ENCODE results near the gene GAD2.

The GAD2 gene

GRCh38 chr10:26225322-26225721, 8.7 kb downstream of the GAD2 start:
- ATAC-seq, result no peak

GRCh38 chr10:26227786-26228185, 11.2 kb downstream of the GAD2 start:
- TF ChIP-seq PPARA (CRISPR knock-in tag; IDR thresholded peaks at IDR 0.05; ENCODE audit: borderline replicate concordance), result no peak
- TF ChIP-seq ZNF8 (CRISPR knock-in tag; IDR thresholded peaks at IDR 0.05), result no peak
- TF ChIP-seq CREB5 (CRISPR knock-in tag; IDR thresholded peaks at IDR 0.05; ENCODE audit: low read depth), result no peak
- TF ChIP-seq ESRRG (CRISPR knock-in tag; IDR thresholded peaks at IDR 0.05), result no peak
- no peak for TF ChIP-seq TCF4 (CRISPR knock-in tag; IDR thresholded peaks at IDR 0.05; ENCODE audit: borderline replicate concordance)
- no peak for TF ChIP-seq ZC3H10 (CRISPR knock-in tag; IDR thresholded peaks at IDR 0.05)
- no peak for TF ChIP-seq TOX (CRISPR knock-in tag; IDR thresholded peaks at IDR 0.05; ENCODE audit: borderline replicate concordance)
- TF ChIP-seq RARB (CRISPR knock-in tag; IDR thresholded peaks at IDR 0.05), result no peak
- TF ChIP-seq CSDC2 (CRISPR knock-in tag; IDR thresholded peaks at IDR 0.05), result no peak
- no peak for TF ChIP-seq ZFP3 (CRISPR knock-in tag; IDR thresholded peaks at IDR 0.05)
- no peak for TF ChIP-seq ZFP30 (CRISPR knock-in tag; IDR thresholded peaks at IDR 0.05)
- no peak for TF ChIP-seq PATZ1 (CRISPR knock-in tag; IDR thresholded peaks at IDR 0.05; ENCODE audit: borderline replicate concordance)
- no peak for TF ChIP-seq CSRNP3 (CRISPR knock-in tag; IDR thresholded peaks at IDR 0.05)
- TF ChIP-seq BACH2 (CRISPR knock-in tag; IDR thresholded peaks at IDR 0.05; ENCODE audit: borderline replicate concordance), result no peak
- no peak for TF ChIP-seq OSR1 (CRISPR knock-in tag; IDR thresholded peaks at IDR 0.05)
- TF ChIP-seq ARNTL (CRISPR knock-in tag; IDR thresholded peaks at IDR 0.05; ENCODE audit: borderline replicate concordance, low read depth), result no peak
- TF ChIP-seq ZNF565 (CRISPR knock-in tag; conservative IDR thresholded peaks at IDR 0.05; ENCODE audit: low read depth), result no peak
- no peak for ATAC-seq

More at GRCh38 chr10:26225322-26225721, 8.7 kb downstream of the GAD2 start:
- TF ChIP-seq ZNF565 (CRISPR knock-in tag; conservative IDR thresholded peaks at IDR 0.05; ENCODE audit: low read depth) (no peak), ZFP3 (CRISPR knock-in tag; IDR thresholded peaks at IDR 0.05) (no peak), ZNF70 (CRISPR knock-in tag; IDR thresholded peaks at IDR 0.05) (no peak), PPARA (CRISPR knock-in tag; IDR thresholded peaks at IDR 0.05; ENCODE audit: borderline replicate concordance) (no peak), TSHZ2 (CRISPR knock-in tag; IDR thresholded peaks at IDR 0.05) (no peak), CSRNP3 (CRISPR knock-in tag; IDR thresholded peaks at IDR 0.05) (no peak)

- no peak for ATAC-seq
- TF ChIP-seq ZFP3 (CRISPR knock-in tag; IDR thresholded peaks at IDR 0.05) (no peak), TOX (CRISPR knock-in tag; IDR thresholded peaks at IDR 0.05; ENCODE audit: borderline replicate concordance) (no peak), TSHZ2 (CRISPR knock-in tag; IDR thresholded peaks at IDR 0.05) (no peak), SNAI2 (CRISPR knock-in tag; IDR thresholded peaks at IDR 0.05) (no peak), GLIS3 (CRISPR knock-in tag; IDR thresholded peaks at IDR 0.05) (no peak), ISL1 (CRISPR knock-in tag; IDR thresholded peaks at IDR 0.05) (no peak), ZC3H10 (CRISPR knock-in tag; IDR thresholded peaks at IDR 0.05) (no peak), CSRNP3 (CRISPR knock-in tag; IDR thresholded peaks at IDR 0.05) (no peak), ZNF565 (CRISPR knock-in tag; conservative IDR thresholded peaks at IDR 0.05; ENCODE audit: low read depth) (no peak), CSDC2 (CRISPR knock-in tag; IDR thresholded peaks at IDR 0.05) (no peak), ESRRG (CRISPR knock-in tag; IDR thresholded peaks at IDR 0.05) (no peak), PPARA (CRISPR knock-in tag; IDR thresholded peaks at IDR 0.05; ENCODE audit: borderline replicate concordance) (no peak), ZNF8 (CRISPR knock-in tag; IDR thresholded peaks at IDR 0.05) (no peak), TCF4 (CRISPR knock-in tag; IDR thresholded peaks at IDR 0.05; ENCODE audit: borderline replicate concordance) (no peak), BACH2 (CRISPR knock-in tag; IDR thresholded peaks at IDR 0.05; ENCODE audit: borderline replicate concordance) (no peak)
These were observed 15.6 kb downstream of the GAD2 start for GRCh38 chr10:26232174-26232573.

All from SK-N-SH treated with all-trans-retinoic acid at 6 μM for 48 hours (cell line).